Stimulated activated CD4-positive, alpha-beta T cell treated with anti-CD3 and anti-CD28 coated beads, Interleukin-1b, Interleukin-23, amount 100 ng/mL, for 48 hours (primary cell): ENCODE data around the gene ST8SIA6.
"Not testable (repeated sequence)": the region's sequence is repeated elsewhere in the genome, so short reads cannot be mapped to it uniquely, and the experiment has no call there.

Experiments
- DNase-seq: peaks from one replicate; pipeline ENCODE4 v3.0.0-alpha.2; 2020

ST8SIA6 gene

GRCh38 chr10:17456032-17456548 is 1.7 kb upstream of the ST8SIA6 start:
- DNase-seq = no peak

DNA sequence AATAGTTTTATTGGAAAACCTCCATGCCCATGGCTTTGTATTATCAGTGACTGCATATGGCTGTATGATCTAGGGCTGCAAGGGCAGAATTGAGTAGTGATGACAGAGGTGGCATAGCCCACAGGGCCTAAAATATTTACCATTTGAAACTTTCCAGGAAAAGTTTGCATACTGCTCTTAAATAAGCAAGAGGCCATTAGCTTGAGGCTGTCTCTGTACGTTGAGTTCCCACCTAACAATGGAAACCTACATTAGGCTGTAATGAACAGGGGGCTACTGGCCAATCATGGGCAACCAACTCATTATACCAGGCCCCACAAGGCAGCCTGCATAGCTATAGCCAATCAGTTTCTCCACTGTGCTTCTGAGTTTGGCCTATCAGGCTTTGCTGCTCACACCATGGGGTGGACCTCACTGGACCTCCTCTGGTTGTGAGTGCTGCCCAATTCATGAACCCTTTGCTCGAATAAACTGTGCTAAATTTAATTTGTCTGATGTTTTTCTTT is 673 bp upstream of the ST8SIA6 start:
- no peak for DNase-seq

GRCh38 chr10:17453373-17454091 is 863 bp downstream of the ST8SIA6 start:
- peak; percentile 24 for DNase-seq

GRCh38 chr10:17453035-17453372 is 1.4 kb downstream of the ST8SIA6 start:
- DNase-seq = no peak

GRCh38 chr10:17452060-17452841 is 2.1 kb downstream of the ST8SIA6 start:
- no peak for DNase-seq

DNA sequence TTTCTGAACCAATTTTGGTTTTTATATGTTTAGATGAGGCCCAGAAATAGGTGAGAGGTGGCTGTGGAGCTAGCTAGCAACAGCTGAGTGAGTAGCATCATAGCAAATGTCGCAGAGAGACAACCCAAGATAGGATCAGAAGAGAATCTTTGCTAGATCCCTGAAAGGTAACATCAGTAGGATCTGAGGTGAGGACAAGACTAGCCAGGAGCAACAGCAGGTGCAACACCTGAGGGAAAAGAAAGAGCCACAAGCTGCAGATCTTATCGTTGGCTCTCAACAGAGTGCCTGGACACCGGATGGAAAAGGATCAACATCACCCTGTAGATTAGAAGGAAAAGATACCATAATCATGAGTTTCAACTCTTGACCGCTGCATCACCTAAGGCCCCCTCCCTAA is 4.4 kb downstream of the ST8SIA6 start:
- DNase-seq = no peak

DNA sequence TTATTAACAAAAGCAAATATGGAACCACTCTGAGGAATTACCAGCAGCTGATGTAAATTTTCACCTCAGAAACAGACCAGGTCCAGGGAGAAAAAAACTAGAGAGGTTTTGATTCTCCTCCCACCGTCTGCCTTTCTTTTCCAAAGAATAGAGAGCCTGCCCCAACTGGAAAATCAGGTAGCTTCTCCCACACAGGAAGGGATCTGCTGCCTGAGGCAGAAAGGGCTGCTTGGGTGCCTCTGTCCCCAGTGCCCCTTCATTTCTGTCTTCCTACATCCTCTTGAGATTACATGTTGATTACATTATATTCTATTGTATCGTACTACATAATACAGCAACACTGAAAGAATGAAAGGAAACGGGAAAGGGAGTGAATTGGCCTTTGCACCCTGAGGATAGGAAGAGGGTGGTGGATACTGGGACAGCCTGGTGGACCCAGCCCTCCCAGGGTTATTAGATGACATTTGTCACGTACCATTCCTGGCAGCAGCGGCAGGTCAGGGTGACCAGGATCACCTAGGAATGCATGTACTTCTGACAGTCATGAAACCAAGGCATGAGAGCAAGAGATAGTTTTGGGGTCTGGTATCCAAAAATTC is 8.9 kb downstream of the ST8SIA6 start:
- no peak for DNase-seq

DNA sequence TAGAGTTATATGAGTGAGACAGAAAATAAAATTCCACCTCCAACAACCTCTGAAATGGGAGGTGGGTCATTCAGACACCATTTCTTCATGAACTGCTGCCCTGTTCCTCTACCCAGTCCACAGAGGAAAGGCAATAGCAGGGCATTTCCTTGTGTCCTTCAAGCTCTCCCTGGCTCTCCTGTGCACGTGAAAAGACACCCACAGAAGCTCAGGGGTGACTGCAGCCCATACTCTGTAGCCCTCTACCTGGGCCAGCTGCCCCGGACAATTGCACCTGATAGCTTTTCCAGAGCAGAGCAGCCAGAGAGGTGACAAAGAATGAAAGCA is 10.0 kb downstream of the ST8SIA6 start:
- DNase-seq = no peak

DNA sequence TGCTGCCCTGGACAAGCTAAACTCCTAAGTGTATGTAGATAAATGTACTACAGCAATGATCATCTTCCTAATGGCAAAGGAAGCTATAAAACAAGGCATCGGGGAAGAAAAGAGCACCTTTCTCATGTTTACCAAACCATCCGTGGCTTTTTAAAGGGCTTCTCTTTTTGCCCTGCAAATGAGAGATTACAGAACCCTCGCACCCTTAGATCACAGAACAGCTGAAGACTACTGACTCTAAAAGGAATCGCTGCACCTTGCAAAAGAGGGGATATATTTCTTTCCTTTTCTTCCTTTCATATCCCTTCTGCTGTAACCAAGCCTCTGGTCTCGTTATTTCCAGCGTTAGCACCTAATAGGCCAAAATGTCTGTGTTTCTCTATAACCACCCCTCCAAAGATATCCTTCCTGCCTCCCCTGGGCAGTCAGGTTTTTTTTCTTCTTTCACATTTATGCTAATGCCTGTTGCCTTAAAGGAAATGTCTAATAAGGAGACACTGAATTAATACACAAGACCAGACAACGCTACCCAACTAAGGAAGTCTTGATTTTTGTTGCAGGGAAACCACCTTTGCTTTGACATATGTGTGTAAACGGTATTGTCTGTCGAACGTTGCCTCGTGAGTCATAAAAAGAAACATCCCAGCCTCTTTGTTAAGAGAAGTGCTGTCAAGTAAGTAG is 10.5 kb downstream of the ST8SIA6 start:
- DNase-seq = no peak

DNA sequence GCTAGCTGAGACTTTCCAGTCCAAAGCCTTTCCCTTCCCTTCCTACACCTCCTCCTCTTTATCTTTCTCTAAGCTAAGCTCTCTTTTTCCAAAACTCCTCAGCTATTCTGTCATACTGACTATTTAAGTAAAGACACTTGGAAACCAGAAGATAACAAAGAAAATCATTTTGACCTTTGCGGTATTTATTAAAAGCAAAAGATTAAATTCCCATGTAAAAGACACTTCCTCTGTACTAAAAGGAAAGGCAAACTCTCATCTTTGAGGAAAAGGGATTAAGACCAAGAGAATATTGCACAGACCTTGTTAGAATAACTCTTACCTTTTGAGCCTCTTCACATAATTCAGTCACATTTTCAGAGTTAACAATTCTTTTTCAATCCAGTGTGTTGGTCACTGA is 15.8 kb downstream of the ST8SIA6 start:
- DNase-seq = no peak

GRCh38 chr10:17436578-17436977 is 17.8 kb downstream of the ST8SIA6 start:
- DNase-seq = not testable (repeated sequence)

DNA sequence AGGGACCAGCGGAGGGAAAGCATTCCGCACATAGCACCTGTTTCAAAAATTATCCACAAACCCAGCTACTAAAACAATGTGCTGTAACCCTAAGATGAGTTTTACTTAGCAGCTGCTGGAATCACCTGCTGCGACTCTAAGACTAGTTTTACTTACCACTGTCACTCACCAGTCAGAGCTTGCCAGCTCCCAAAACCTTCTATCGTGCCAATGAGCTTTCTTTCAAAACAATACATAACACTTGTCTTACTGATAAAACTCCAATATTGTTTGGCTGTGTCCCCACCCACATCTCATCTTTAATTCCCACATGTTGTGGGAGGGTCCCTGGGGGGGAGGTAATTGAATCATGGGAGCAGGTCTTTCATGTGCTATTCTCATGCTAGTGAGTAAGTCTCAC is 18.4 kb downstream of the ST8SIA6 start:
- no peak for DNase-seq

GRCh38 chr10:17435187-17435586 is 19.2 kb downstream of the ST8SIA6 start:
- no peak for DNase-seq

GRCh38 chr10:17432723-17433122 is 21.7 kb downstream of the ST8SIA6 start:
- DNase-seq = no peak

- no peak for DNase-seq
Measured at GRCh38 chr10:17431871-17432311, 22.5 kb downstream of the ST8SIA6 start.

DNA sequence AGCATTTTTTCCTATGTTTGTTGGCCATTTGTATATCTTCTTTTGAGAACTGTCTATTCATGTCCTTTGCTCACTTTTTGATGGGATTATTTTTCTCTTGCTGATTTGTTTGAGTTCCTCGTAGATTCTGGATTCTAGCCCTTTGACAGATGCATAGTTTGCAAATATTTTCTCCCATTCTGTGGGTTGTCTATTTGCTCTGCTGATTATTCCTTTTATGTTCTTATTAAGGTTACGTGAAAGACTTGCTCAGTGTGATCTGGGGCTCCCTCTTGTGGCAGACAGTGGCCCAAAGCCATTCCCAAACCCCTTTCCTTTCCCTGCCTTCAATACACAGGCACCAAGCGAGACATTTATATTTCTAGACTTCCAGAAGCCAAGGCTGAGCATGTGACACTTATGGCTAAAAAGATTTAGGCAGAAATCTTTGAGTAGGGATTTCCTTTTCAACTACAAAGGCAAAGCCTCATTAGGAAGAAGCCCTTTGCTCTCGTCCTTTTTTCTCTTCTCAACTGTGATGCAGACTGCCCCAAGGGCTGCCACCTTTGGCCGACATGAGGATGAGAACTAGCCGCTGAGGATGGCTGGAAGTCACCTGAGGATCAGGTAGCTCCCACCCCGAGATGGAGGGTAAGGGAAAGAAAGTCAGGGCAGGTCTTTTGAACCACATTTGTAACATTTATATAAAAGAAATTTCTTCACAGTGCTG is 23.6 kb downstream of the ST8SIA6 start:
- peak; percentile 28 for DNase-seq

- no peak for DNase-seq
Measured at GRCh38 chr10:17429490-17429889, 24.9 kb downstream of the ST8SIA6 start.

- peak; percentile 63 for DNase-seq
Measured at GRCh38 chr10:17428351-17429097, 25.9 kb downstream of the ST8SIA6 start.

- no peak for DNase-seq
Measured at GRCh38 chr10:17427666-17428350, 26.6 kb downstream of the ST8SIA6 start.

- DNase-seq = no peak
Measured at GRCh38 chr10:17427201-17427600, 27.2 kb downstream of the ST8SIA6 start.

DNA sequence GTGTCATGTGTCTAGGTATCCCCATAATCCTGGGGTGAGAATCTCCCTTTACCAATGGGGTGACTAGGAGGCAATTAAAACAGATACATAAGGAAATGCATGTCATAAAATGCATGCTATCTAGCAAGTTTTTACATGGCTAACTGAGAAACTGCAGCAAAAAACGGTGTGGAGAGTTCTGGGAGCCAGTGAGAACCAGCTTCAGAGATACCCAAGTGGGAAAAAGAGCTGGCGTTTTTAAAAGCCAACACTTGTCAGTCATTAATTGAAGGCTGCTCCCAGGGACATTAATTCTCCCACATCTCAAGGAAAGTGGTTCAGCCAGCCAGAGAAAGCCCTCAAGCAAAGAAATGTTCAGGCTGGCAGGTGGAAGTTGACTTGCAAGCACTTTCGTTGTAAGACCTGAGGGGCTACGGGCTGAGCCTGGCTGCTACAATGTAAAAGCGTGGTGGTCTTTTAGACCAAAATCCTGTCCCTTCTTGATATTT is 28.1 kb downstream of the ST8SIA6 start:
- DNase-seq = no peak
